HEK293T (cell line): ENCODE results near the gene C1orf52.
"Not testable (repeated sequence)": the region's sequence is repeated elsewhere in the genome, so short reads cannot be mapped to it uniquely, and the experiment has no call there.

Experiments
- CTCF ChIA-PET: fragments of 350-600 bp; formaldehyde crosslinking; extraction: SDS; loops from one replicate; lab custom pipeline; 2021; ENCODE audit warnings: antibody characterized with exemption, inconsistent platforms; lab: Yijun Ruan, JAX
- POLR2A ChIA-PET: fragments of 350-600 bp; formaldehyde crosslinking; extraction: SDS; loops from one replicate; lab custom pipeline; 2020; ENCODE audit warnings: antibody characterized with exemption, inconsistent platforms; lab: Yijun Ruan, JAX
- DNase-seq: peaks from one replicate; pipeline ENCODE4 v3.0.0; 2012; ENCODE audit warnings: mixed read lengths; ENCODE audit errors: extremely low spot score
- ARNT ChIP-seq: fragments of 450-650 bp; IDR thresholded peaks from 2 replicates; pipeline ENCODE4 v1.6.1; 2017; ENCODE audit warnings: mild to moderate bottlenecking
- BHLHE40 ChIP-seq: fragments of 450-650 bp; IDR thresholded peaks from 2 replicates; pipeline ENCODE4 v1.6.1; 2016; ENCODE audit warnings: mild to moderate bottlenecking, moderate library complexity, borderline replicate concordance
- CTBP1 ChIP-seq: fragments of 450-650 bp; IDR thresholded peaks from 2 replicates; pipeline ENCODE4 v1.6.1; 2016; ENCODE audit warnings: borderline replicate concordance
- ELF4 ChIP-seq: fragments of 450-650 bp; IDR thresholded peaks from 2 replicates; pipeline ENCODE4 v1.6.1; 2017; ENCODE audit warnings: antibody characterized with exemption
- FOXA1 ChIP-seq: fragments of 450-650 bp; IDR thresholded peaks from 2 replicates; pipeline ENCODE4 v1.6.1; 2016; ENCODE audit warnings: mild to moderate bottlenecking
- FOXK2 ChIP-seq: fragments of 450-650 bp; IDR thresholded peaks from 2 replicates; pipeline ENCODE4 v1.6.1; 2016; ENCODE audit warnings: mild to moderate bottlenecking
- FOXM1 ChIP-seq: fragments of 450-650 bp; IDR thresholded peaks from 2 replicates; pipeline ENCODE4 v1.6.1; 2017; ENCODE audit warnings: mild to moderate bottlenecking, borderline replicate concordance
- HDGF ChIP-seq: fragments of 450-650 bp; IDR thresholded peaks from 2 replicates; pipeline ENCODE4 v1.6.1; 2017; ENCODE audit warnings: antibody characterized with exemption, borderline replicate concordance
- L3MBTL2 ChIP-seq: fragments of 450-650 bp; conservative IDR thresholded peaks from 2 replicates; pipeline ENCODE4 v1.6.1; 2016; ENCODE audit warnings: mild to moderate bottlenecking
- LEF1 ChIP-seq: fragments of 450-650 bp; IDR thresholded peaks from 2 replicates; pipeline ENCODE4 v1.6.1; 2017; ENCODE audit warnings: mild to moderate bottlenecking, borderline replicate concordance
- NFRKB ChIP-seq: fragments of 450-650 bp; IDR thresholded peaks from 2 replicates; pipeline ENCODE4 v1.6.1; 2016; ENCODE audit warnings: mild to moderate bottlenecking, moderate library complexity
- PKNOX1 ChIP-seq: fragments of 450-650 bp; IDR thresholded peaks from 2 replicates; pipeline ENCODE4 v1.6.1; 2016
- SP1 ChIP-seq: fragments of 450-650 bp; IDR thresholded peaks from 2 replicates; pipeline ENCODE4 v1.6.1; 2017
- SUZ12 ChIP-seq: fragments of 450-650 bp; IDR thresholded peaks from 2 replicates; pipeline ENCODE4 v1.6.1; 2016; ENCODE audit warnings: mild to moderate bottlenecking
- TARDBP ChIP-seq: fragments of 450-650 bp; IDR thresholded peaks from 2 replicates; pipeline ENCODE4 v1.6.1; 2016
- ZNF384 ChIP-seq: fragments of 450-650 bp; IDR thresholded peaks from 2 replicates; pipeline ENCODE4 v1.6.1; 2016

The C1orf52 gene

GRCh38 chr1:85268801-85269585 lies 9.5 kb upstream of the C1orf52 start:
- TF ChIP-seq TARDBP (no peak), BHLHE40 (no peak), PKNOX1 (no peak), FOXM1 (no peak), HDGF (no peak), NFRKB (no peak), SUZ12 (no peak), CTBP1 (no peak)

GRCh38 chr1:85267313-85267712 lies 7.9 kb upstream of the C1orf52 start:
- ChIA-PET CTCF (interaction anchor here (1.7 kb wide), 1 partner anchor 322 kb away, joined by 6 read pairs; no protein-coding TSS in a partner anchor), POLR2A (no interaction called here)
- no peak for DNase-seq
- TF ChIP-seq SUZ12 (no peak), ELF4 (no peak), ZNF384 (no peak), ARNT (no peak), FOXK2 (no peak), PKNOX1 (no peak), L3MBTL2 (no peak), FOXM1 (no peak), TARDBP (no peak), CTBP1 (no peak), BHLHE40 (no peak), HDGF (no peak), NFRKB (no peak), FOXA1 (no peak)

More at GRCh38 chr1:85268801-85269585, 9.5 kb upstream of the C1orf52 start:
- no peak for DNase-seq
- POLR2A ChIA-PET: no interaction called here
- CTCF ChIA-PET: interaction anchor here (1.0 to 1.2 kb wide), 2 partner anchors 9 to 10 kb away, joined by 3 read pairs; partner anchors contain the start of gene C1orf52

GRCh38 chr1:85264150-85264549 lies 4.7 kb upstream of the C1orf52 start:
- no peak for DNase-seq
- ChIA-PET POLR2A (no interaction called here), CTCF (no interaction called here)
- no peak for TF ChIP-seq NFRKB
- TF ChIP-seq SP1: no peak
- TF ChIP-seq ARNT: no peak
- TF ChIP-seq HDGF: no peak

- ChIA-PET POLR2A (no interaction called here), CTCF (no interaction called here)
- TF ChIP-seq ZNF384 (no peak), L3MBTL2 (no peak), BHLHE40 (no peak), HDGF (no peak), PKNOX1 (no peak)
- DNase-seq: no peak
These were observed 3.5 kb upstream of the C1orf52 start for GRCh38 chr1:85262985-85263384.

GRCh38 chr1:85259912-85260274 lies 431 bp upstream of the C1orf52 start:
- DNase-seq: no peak
- TF ChIP-seq SP1: no peak
- TF ChIP-seq FOXA1: no peak
- POLR2A ChIA-PET: interaction anchor here (0.9 to 3.1 kb wide), 12 partner anchors 12 to 317 kb away, joined by 3 to 26 read pairs (median 4); partner anchors contain the start of genes BCL10, MCOLN2 and SYDE2
- CTCF ChIA-PET: interaction anchor here (0.6 to 6.5 kb wide), 18 partner anchors 8 to 316 kb away, joined by 3 to 55 read pairs (median 3); partner anchors contain the start of gene BCL10

GRCh38 chr1:85258536-85259117 lies 835 bp downstream of the C1orf52 start:
- DNase-seq: no peak
- POLR2A ChIA-PET: interaction anchor here (0.7 to 3.1 kb wide), 12 partner anchors 14 to 310 kb away, joined by 3 to 26 read pairs (median 4); partner anchors contain the start of genes BCL10, MCOLN2 and SYDE2
- TF ChIP-seq LEF1 (no peak), ZNF384 (no peak), NFRKB (no peak), SUZ12 (no peak), PKNOX1 (no peak), CTBP1 (no peak), ELF4 (no peak), ARNT (no peak), HDGF (no peak), FOXM1 (no peak), TARDBP (no peak)
- CTCF ChIA-PET: interaction anchor here (0.6 to 6.5 kb wide), 20 partner anchors 10 to 1144 kb away, joined by 3 to 55 read pairs (median 4); partner anchors contain the start of gene BCL10

GRCh38 chr1:85249042-85249441 lies 10.4 kb downstream of the C1orf52 start:
- CTCF ChIA-PET: interaction anchor here (1.4 kb wide), 1 partner anchor 9 kb away, joined by 3 read pairs; no protein-coding TSS in a partner anchor
- DNase-seq, POLR2A ChIA-PET: not testable (repeated sequence)
